ENCODE measurements around the gene TBPL1. TPM values are rescaled to one million over a fixed set of nuclear protein-coding genes. Genes with fewer than 3 reads are reported as not detected.

TBPL1 gene
- polyA plus RNA-seq, 1 donor (not counting 4 experiments of a cell fraction or from before 2014, with no cell fraction given) = 39.1 TPM

DNA sequence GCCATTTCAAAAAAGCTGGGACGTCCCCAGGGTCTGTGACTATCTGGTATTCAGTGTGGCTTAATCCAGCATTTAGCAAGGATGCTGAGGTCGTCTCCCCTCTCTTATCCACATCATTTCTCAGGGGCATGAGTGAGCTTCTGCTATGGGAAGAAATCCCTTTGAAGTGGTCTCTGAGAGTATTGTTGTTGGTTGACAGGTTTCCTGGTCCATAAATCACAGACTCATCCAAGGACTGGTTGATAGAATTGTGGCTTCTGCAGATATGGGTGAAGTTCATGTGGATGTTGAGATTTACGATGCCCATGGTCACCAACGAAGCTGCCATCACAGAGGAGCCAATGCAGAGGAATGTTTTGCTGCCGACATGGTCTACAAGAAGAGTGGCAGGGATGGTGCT lies 75.4 kb downstream of the TBPL1 start:
- H3K79me2 ChIP-seq (ENCODE audit: control insufficient read depth, insufficient read depth, low read length) = no peaks in the 10 kb centered on the region
- TF ChIP-seq EZH2 (IDR thresholded peaks at IDR 0.05; ENCODE audit: low read length) = no peak
- TF ChIP-seq, protein P1, sequence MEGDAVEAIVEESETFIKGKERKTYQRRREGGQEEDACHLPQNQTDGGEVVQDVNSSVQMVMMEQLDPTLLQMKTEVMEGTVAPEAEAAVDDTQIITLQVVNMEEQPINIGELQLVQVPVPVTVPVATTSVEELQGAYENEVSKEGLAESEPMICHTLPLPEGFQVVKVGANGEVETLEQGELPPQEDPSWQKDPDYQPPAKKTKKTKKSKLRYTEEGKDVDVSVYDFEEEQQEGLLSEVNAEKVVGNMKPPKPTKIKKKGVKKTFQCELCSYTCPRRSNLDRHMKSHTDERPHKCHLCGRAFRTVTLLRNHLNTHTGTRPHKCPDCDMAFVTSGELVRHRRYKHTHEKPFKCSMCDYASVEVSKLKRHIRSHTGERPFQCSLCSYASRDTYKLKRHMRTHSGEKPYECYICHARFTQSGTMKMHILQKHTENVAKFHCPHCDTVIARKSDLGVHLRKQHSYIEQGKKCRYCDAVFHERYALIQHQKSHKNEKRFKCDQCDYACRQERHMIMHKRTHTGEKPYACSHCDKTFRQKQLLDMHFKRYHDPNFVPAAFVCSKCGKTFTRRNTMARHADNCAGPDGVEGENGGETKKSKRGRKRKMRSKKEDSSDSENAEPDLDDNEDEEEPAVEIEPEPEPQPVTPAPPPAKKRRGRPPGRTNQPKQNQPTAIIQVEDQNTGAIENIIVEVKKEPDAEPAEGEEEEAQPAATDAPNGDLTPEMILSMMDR (optimal IDR thresholded peaks at IDR 0.05 in 1 of 3, IDR thresholded peaks at IDR 0.05 in 1 of 3, conservative IDR thresholded peaks at IDR 0.05 in 1 of 3; ENCODE audit: extremely low read depth in 1 of 3, insufficient read depth in 2 of 3, low read length in 3 of 3) = no peak
- H2AFZ ChIP-seq (ENCODE audit: control insufficient read depth, low read length) = no peak overlapping the region
- DNase-seq (ENCODE audit: low read depth, low spot score) (no peak), FAIRE-seq (no peak)
- no peak overlapping the region for H3K27ac ChIP-seq (ENCODE audit: control insufficient read depth, insufficient read depth, low read length)
- H3K4me2 ChIP-seq (ENCODE audit: control insufficient read depth, extremely low read depth, insufficient read depth, low read depth, low read length) = no peak overlapping the region
- no peaks in the 10 kb centered on the region for H3K27me3 ChIP-seq (ENCODE audit: control insufficient read depth, extremely low read depth, insufficient read depth, low read length)
- H3K4me1 ChIP-seq (ENCODE audit: control insufficient read depth, extremely low read depth, insufficient read depth, low read length) = peaks cover 9% of the 10 kb centered on the region
- no peaks in the 10 kb centered on the region for H3K9me3 ChIP-seq (ENCODE audit: control insufficient read depth, low read depth, low read length)
- no peaks in the 10 kb centered on the region for H3K36me3 ChIP-seq (ENCODE audit: control insufficient read depth in 2 of 2, extremely low read depth in 1 of 2, insufficient read depth in 2 of 2, low read length in 2 of 2)
- H4K20me1 ChIP-seq (ENCODE audit: control insufficient read depth, extremely low read depth, insufficient read depth, low read length) = no peaks in the 10 kb centered on the region
- dilution Hi-C loops (cut with MboI; ENCODE audit: extremely low pct_ligation_motif_present, low sequenced_read_pairs) = no loop called here
- no peaks in the 10 kb centered on the region for H3K9me1 ChIP-seq (ENCODE audit: control insufficient read depth, extremely low read depth, insufficient read depth, low read length)
- no peak overlapping the region for H3K9ac ChIP-seq (ENCODE audit: control insufficient read depth, extremely low read depth, insufficient read depth, low read length)
- no peak overlapping the region for H3K4me3 ChIP-seq (ENCODE audit: control insufficient read depth in 2 of 3, extremely low read depth in 1 of 3, insufficient read depth in 2 of 3, low read depth in 1 of 3, low read length in 3 of 3)

DNA sequence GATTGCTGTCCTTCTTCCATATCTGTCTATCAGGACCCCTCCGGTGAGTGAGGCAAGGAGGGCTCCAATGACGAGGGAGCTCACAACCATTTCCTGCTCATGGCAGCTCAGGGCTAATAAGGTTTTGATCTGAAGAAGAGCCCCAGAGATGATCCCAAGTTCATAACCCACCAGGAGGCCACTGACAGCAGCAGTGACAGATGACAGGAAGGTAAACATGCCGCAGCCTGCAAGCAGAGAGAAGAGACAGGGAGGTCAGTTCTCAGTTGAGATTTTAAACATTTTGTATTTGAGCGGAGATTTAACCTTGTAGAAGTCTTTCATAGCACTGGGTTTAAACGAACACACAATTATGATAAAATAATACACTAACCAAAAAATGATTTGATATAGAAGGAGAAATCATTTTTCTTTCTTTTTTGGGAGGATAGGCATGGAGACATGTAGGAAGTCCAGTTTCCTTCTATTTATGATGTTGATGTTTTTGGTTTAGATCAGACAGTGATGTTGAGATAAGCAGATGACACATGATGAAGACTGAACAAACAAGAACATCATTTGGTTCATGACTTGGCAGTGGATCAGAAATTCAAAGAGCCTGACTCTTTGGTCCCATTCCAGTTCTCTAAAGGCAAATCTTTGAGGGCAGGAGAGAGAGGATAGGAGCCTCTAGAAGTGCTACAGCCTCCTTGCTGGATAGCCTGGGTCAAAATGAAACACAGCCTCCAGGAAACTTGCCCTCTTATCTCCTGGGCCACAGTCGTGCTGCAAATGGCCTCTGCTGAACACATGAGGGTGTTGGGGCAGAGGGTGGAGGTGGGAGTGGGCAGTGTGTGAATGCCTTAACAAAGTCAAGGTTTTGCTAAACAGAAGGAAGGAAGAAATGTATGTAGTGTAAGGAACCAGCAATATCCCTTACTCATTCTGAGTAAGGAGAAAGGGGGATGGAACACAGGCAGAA lies 76.8 kb downstream of the TBPL1 start:
- Histone ChIP-seq H3K27me3 (ENCODE audit: control insufficient read depth, extremely low read depth, insufficient read depth, low read length) (no peaks in the 10 kb centered on the region), H3K4me2 (ENCODE audit: control insufficient read depth, extremely low read depth, insufficient read depth, low read depth, low read length) (no peak overlapping the region), H3K9me1 (ENCODE audit: control insufficient read depth, extremely low read depth, insufficient read depth, low read length) (no peaks in the 10 kb centered on the region), H3K79me2 (ENCODE audit: control insufficient read depth, insufficient read depth, low read length) (no peaks in the 10 kb centered on the region), H3K9ac (ENCODE audit: control insufficient read depth, extremely low read depth, insufficient read depth, low read length) (no peak overlapping the region), H3K36me3 (ENCODE audit: control insufficient read depth in 2 of 2, extremely low read depth in 1 of 2, insufficient read depth in 2 of 2, low read length in 2 of 2) (no peaks in the 10 kb centered on the region), H3K9me3 (ENCODE audit: control insufficient read depth, low read depth, low read length) (no peaks in the 10 kb centered on the region), H3K4me3 (ENCODE audit: control insufficient read depth in 2 of 3, extremely low read depth in 1 of 3, insufficient read depth in 2 of 3, low read depth in 1 of 3, low read length in 3 of 3) (no peak overlapping the region), H2AFZ (ENCODE audit: control insufficient read depth, low read length) (no peak overlapping the region), H3K4me1 (ENCODE audit: control insufficient read depth, extremely low read depth, insufficient read depth, low read length) (peaks cover 10% of the 10 kb centered on the region), H3K27ac (ENCODE audit: control insufficient read depth, insufficient read depth, low read length) (no peak overlapping the region), H4K20me1 (ENCODE audit: control insufficient read depth, extremely low read depth, insufficient read depth, low read length) (no peaks in the 10 kb centered on the region)
- no peak for TF ChIP-seq EZH2 (IDR thresholded peaks at IDR 0.05; ENCODE audit: low read length)
- TF ChIP-seq, protein P1 (optimal IDR thresholded peaks at IDR 0.05 in 1 of 3, IDR thresholded peaks at IDR 0.05 in 1 of 3, conservative IDR thresholded peaks at IDR 0.05 in 1 of 3; ENCODE audit: extremely low read depth in 1 of 3, insufficient read depth in 2 of 3, low read length in 3 of 3) = no peak
- DNase-seq (ENCODE audit: low read depth, low spot score) (no peak), FAIRE-seq (peak; percentile 72)
- dilution Hi-C loops (cut with MboI; ENCODE audit: extremely low pct_ligation_motif_present, low sequenced_read_pairs) = no loop called here
